AG08395 (cell line): ENCODE measurements around the gene CAPNS1.
"Not testable (repeated sequence)": the region's sequence is repeated elsewhere in the genome, so short reads cannot be mapped to it uniquely, and the experiment has no call there.

ENCODE experiments used
- DNase-seq: peaks from one replicate; pipeline ENCODE4 v3.0.0; 2012; ENCODE audit warnings: mixed read lengths, low spot score

CAPNS1 gene

DNA sequence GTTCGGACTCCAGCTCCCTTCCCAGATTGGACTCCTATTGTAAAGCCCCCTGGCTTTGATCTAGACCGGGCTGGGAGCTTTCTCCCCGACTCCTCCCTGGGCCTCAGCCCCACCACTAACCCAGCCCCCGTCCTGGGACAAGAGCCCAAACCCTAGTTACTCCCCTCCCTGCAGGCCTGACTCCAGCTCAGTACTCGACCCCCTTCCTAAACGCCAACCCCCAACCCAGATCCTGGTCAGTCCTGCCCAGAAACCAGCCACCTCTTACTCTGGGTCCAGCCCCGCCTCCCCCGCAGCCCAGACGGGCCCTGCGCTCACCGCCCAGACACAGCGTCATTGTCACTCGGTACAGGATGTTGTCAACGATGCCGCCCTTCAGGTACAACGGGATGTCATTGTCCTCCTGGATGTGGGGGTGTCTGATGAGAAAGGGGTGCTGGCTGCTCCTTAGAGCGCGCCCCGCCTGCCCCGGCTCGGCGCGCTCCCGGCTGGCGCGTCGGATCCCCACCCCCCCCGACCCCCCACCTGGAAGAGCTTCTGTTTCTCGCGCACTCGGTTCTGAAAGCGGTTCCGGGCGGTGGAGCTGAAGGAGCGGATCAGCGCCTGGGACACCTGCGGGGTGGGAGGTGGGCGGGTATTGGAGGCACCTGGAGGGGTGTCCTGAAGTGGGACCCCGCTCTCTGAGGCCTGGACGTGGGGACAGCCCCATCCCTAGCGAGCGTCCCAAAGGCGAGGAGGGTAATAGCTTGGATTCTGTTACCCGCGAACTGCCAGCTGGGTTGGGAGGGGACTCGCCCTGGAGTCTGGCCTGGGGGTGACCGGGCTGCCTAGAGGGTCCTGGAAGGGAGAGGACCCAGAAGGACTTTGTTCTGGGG lies 11.5 kb downstream of the CAPNS1 start:
- DNase-seq = peak; percentile 58

DNA sequence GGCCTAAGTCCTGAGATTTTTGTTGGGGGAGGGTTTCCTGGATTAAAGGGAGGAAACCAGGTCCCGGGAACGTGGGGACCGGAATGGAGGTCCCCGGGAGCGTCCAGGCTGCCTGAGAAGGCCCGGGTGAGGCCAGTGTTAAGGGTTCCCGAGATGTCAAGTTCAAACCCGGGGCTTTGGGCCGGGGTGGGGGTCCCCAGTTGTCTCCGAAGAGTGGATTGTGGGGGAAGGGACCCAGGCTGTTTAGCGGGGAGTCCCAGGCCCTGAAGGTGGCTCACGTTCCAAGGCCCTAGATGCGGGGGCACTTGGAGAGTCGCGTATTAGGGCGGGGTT lies 12.1 kb downstream of the CAPNS1 start:
- no peak for DNase-seq

DNA sequence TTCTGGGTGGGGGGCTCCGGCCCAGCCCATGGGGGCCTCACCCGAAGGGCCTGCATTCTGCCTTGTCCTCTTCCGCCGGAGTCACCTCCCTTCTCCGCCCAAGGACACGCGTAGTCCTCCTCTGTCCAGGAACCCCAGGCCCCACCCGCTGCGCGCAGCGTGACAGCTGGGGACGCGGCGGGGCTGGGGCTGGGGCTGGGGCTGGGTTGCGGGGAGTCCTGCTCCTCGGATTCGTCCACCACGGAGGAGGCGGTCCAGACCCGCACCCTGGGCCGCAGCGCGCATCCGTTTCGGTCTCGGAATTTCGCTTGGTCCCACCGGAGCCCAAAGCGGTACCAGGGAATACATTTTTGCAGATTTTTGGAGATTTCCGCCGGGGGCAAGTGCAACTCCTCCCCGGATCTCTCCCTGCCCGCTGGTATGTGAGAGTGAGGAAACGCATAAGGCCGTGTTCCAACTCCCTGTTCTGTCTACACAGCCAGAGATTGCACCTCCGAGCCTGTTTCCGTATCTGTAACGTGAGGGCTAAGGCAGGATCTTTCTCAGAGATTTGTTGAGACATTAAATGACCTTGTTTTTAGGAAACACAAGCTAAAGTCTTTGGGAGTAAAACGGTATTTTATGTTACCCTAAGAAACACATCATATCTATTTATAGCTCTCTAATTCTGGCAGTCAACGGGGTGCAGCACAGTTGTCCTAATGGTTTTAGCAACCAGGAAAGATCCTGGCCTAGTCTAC lies 12.7 kb downstream of the CAPNS1 start, which contains the start of gene COX7A1:
Gene COX7A1 (minus strand): TSS at position 96 of the 740 bp plus-strand sequence. CDS start 40 bp downstream, at position 56.
- peak; percentile 74 for DNase-seq

DNA sequence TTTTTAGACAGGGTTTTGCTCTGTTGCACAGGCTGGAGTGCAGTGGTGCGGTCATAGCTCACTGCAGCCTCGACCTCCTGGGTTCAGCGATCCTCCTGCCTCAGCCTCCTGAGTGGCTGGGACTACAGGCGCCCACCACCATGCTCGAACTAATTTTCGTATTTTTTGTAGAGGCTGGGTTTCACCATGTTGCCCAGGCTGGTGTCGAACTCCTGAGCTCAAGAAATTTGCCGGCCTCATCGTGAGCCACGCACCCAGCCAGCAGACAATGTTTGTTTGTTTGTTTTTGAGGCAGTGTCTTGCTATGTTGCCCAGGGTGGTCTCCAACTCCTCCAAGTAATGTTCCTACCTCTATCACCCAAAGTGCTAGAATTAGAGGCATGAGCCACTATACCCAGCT lies 13.3 kb downstream of the CAPNS1 start:
- DNase-seq = no peak

DNA sequence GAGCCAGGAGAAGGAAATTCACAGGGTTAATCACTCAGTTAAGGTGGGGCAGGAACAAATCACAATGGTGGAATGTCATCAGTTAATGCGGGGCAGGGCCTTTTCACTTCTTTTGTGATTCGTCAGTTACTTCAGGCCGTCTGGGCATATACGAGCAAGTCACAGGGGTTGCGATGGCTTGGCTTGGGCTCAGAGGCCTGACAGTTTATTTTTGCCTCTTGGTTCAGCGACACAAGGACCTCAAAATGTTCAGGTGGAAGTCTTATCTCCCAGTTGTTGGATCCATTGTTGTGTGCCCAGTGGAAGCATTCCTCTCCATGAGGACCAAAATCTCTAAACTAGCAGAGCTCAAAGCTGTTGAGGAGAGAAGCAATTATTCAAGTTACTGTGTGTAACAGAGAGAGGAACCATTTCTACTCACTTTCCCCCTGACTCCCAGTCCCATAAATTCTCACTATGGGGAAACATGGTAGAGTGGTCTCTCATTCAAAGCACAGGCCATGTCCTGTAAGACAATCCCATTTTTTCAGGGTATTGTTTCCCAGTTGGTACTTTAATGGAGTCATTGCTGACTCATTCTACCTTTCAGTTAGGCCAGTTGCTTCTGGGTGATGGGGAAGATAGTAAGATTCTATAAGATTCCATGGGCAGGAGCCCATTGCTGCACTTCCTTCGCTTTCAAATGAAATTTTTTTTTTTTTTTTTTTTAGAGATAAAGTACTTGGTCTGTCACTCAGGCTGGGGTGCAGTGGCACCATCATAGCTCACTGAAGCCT lies 21.1 kb downstream of the CAPNS1 start:
- DNase-seq = no peak

DNA sequence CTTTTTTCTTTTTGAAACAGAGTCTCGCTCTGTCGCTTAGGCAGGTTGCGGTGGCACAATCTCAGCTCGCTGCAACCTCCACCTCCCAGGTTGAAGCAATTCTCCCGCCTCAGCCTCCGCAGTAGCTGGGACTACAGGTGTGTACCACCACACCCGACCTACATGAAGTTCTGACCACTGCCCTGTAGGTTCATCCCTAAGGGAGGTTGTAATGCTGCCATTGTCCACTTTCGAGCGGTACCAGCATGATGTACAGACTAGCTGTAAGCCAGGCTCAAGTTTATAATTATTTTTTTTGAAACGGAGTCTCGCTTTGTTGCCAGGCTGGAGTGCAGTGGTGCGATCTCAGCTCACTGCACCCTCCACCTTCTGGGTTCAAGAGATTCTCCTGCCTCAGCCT lies 23.9 kb downstream of the CAPNS1 start:
- DNase-seq = no peak

DNA sequence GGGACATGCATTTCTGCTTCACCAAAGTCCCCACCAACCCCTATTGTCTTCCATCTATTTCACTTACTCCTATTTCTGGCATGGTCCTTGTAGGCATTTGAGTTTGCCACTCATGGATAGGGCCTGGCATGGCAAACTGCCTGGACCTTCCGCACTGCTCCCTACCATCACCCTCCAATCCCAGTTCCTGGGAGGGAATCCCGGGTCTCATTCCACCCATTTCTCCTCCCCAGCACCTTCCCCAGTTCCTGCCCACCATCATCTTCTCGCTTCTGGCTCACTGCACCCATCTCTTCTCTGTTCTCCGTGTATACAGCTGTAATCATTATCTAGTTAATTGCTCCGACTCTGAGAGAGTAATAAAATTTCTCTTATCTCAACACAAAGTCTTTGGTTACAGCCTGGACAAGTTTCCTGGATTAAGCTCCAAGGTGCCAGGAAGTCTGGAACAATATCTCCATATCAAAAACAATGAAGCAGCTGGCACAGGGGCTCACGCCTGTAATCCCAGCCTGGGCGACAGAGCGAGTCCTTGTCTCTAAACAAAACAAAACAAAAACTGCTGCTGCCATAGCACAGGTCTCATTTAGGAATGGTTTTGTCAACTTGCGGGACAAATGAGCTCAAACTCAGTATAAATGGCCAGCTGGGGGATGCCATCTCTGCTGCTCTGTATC lies 29.4 kb downstream of the CAPNS1 start:
- no peak for DNase-seq

DNA sequence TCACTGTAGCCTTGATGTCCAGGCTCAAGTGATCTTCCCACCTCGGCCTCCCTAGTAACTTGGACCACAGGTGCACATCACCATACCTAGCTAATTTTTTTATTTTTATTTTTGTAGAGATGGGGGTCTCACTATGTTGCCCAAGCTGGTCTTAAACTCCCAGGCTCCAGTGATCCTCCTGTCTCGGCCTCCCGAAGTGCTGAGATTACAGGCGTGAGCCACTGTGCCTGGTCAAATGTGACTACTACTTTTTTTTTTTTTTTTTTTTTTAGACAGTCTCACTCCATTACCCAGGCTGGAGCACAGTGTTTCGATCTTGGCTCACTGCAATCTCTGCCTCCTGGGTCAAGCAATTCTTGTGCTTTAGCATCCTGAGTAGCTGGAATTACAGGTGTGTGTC lies 33.0 kb downstream of the CAPNS1 start:
- DNase-seq = no peak

DNA sequence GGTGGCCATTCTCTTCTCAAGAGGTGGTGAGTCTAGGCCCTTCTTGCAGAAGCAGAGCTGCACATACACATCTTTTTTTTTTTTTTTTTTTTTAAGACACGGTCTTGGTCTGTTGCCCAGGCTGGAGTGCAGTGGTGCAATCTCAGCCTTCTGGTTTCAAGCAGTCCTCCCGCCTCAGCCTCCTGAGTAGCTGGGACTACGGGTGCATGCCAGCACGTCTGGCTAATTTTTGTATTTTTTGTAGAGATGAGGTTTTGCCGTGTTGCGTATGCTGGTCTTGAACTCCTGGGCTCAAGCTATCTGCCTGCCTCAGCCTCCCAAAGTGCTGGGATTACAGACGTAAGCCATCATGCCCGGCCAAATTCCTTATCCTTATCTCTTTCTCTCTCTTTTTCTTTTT lies 34.0 kb downstream of the CAPNS1 start:
- not testable (repeated sequence) for DNase-seq

DNA sequence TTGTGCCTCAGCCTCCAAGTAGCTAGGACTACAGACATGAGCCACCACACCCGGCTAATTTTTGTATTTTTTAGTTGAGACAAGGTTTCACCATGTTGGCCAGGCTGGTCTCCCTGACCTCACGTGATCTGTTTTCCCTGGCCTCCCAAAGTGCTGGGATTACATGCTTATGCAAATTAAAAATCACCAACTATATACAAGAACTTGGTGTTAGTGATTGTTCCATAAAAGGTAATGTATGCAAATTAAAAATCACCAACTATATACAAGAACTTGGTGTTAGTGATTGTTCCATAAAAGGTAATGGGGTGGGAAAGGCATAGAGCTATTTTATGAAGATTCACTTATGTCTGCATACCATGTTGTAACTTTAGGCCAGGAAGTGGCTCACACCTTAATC lies 39.2 kb downstream of the CAPNS1 start:
- DNase-seq = not testable (repeated sequence)

DNA sequence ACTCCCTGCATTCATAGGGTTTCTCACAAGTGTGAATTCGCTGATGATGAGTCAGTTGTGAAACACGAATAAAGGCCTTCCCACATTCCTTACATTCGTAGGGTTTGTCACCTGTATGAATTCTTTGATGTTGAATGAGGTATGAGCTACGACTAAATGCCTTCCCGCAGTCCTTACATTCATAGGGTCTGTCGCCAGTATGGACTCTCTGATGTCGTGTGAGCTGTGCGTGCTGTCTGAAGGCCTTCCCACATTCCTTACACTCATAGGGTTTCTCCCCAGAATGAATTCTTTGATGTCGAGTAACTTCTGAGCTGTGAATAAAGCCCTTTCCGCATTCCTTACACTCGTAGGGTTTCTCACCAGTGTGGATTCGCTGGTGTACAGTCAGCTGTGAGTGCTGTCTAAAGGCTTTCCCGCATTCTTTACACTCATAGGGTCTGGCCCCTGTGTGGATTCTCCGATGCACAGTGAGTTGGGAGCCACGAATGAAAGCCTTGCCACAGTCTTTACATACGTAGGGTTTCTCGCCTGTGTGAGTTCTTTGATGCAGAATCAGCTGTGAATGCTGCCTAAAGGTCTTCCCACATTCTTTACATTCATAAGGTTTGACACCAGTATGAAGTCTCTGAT lies 42.9 kb downstream of the CAPNS1 start:
- DNase-seq = no peak

DNA sequence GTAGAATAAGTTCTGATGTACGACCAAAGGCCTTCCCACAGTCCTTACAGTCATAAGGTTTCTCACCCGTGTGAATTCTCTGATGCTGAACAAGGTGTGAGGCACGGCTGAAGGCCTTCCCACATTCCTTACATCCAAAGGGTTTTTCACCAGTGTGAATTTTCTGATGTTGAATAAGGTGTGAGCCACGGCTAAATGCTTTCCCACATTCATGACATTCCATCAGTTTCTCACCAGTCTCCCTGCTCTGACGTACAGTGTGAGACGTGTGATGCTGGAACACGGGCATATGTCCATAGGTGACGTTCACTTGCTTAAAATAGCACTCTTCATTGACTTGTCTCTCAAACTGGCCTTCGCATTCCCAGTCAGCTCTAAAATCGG lies 43.4 kb downstream of the CAPNS1 start:
- no peak for DNase-seq

DNA sequence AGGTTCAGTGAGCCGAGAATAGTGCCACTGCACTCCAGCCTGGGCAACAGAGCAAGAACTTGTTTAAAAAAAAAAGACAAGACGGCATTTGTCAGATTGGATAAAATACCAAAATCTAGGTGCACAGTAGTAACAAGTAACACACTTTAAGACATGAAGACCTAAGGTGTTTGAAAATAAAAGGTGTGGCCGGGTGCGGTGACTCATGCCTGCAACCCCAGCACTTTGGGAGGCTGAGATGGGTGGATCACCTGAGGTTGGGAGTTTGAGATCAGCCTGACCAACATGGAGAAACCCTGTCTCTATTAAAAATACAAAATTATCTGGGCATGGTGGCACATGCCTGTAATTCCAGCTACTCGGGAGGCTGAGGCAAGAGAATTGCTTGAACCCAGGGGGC lies 46.9 kb downstream of the CAPNS1 start:
- not testable (repeated sequence) for DNase-seq

DNA sequence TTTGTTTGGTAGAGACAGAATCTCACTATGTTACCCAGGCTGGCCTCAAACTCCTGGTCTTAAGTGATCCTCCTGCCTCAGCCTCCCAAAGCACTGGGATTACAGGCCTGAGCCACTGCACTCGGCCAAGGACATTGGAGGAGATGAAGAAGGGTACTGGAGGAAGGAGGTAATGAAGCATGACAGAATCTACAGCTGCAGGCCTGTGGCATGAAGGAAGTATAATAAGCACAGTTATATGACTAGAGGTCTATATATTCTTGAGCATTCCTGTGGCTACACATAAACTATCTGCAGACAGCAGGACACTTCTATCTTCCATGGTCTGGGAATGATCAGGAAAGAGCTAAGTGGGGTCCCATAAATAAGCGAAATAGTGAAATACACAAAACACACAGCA lies 56.4 kb downstream of the CAPNS1 start:
- DNase-seq = no peak

DNA sequence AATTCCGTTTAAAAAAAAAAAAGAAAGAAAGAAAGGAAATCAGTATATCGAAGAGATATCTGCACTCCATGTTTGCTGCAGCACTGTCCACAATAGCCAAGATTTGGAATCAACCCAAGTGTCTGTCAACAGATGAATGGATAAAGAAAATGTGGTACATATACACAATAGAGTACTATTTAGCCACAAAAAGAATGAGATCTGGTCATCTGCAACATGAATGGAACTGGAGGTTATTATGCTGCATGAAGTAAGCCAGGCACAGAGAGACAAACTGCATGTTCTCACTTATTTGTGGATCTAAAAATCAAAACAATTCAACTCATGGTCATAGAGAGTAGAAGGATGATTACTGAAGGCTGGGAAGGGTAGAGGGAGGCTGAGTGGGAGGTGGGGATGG lies 58.3 kb downstream of the CAPNS1 start:
- no peak for DNase-seq
